ENCODE data around the gene ARHGEF3.

GRCh38 chr3:56720849-56721248, 80.9 kb downstream of the ARHGEF3 start:
- no peak for TF ChIP-seq EP300 (IDR thresholded peaks at IDR 0.05)
- no peak for TF ChIP-seq CTCF (IDR thresholded peaks at IDR 0.05)
- TF ChIP-seq POLR2A (IDR thresholded peaks at IDR 0.05), result no peak
